Skeletal muscle satellite cell (primary cell): ENCODE measurements around the gene HOXD8.

ENCODE experiments used
- H3K27me3 ChIP-seq: 2 replicates; pipeline ENCODE4 v1.7.0; 2013; ENCODE audit warnings: low read length; ENCODE audit not compliant: control insufficient read depth, insufficient read depth
- H3K36me3 ChIP-seq: 2 replicates; pipeline ENCODE4 v1.7.0; 2013; ENCODE audit warnings: mild to moderate bottlenecking, control low read depth, low read length; ENCODE audit not compliant: insufficient read depth
- H3K4me1 ChIP-seq: 2 replicates; pipeline ENCODE4 v1.7.0; 2013; ENCODE audit warnings: low read length; ENCODE audit not compliant: control insufficient read depth, insufficient read depth
- H3K4me2 ChIP-seq: 2 replicates; pipeline ENCODE4 v1.7.0; 2013; ENCODE audit warnings: mild to moderate bottlenecking, low read length
- H3K4me3 ChIP-seq: 2 replicates; pipeline ENCODE4 v1.7.0; 2013; ENCODE audit warnings: low read length
- H3K9ac ChIP-seq: 2 replicates; pipeline ENCODE4 v1.7.0; 2013; ENCODE audit warnings: mild to moderate bottlenecking, low read depth, low read length, moderate library complexity
- H3K9me3 ChIP-seq: replicated peaks from 2 replicates; pipeline ENCODE4 v1.7.0; 2013; ENCODE audit warnings: mild to moderate bottlenecking, control low read depth, low read length

The HOXD8 gene

GRCh38 chr2:176085120-176085788, 44.3 kb upstream of the HOXD8 start:
- Histone ChIP-seq H3K4me3 (no peak overlapping the region), H3K36me3 (no peaks in the 10 kb centered on the region), H3K9ac (no peak overlapping the region), H3K4me2 (peak overlapping the region; percentile 68), H3K27me3 (peaks cover 99% of the 10 kb centered on the region), H3K4me1 (peaks cover 14% of the 10 kb centered on the region), H3K9me3 (peaks cover 7% of the 10 kb centered on the region)

GRCh38 chr2:176085861-176086771, 43.4 kb upstream of the HOXD8 start:
- Histone ChIP-seq H3K4me2 (peak overlapping the region; percentile 68), H3K4me3 (peak overlapping the region; percentile 9), H3K9me3 (peaks cover 3% of the 10 kb centered on the region), H3K27me3 (peaks cover 99% of the 10 kb centered on the region), H3K36me3 (no peaks in the 10 kb centered on the region), H3K4me1 (peaks cover 8% of the 10 kb centered on the region), H3K9ac (no peak overlapping the region)

GRCh38 chr2:176087330-176088047, 42.0 kb upstream of the HOXD8 start:
- no peaks in the 10 kb centered on the region for H3K36me3 ChIP-seq
- H3K4me3 ChIP-seq = no peak overlapping the region
- H3K4me1 ChIP-seq = peaks cover 8% of the 10 kb centered on the region
- H3K9ac ChIP-seq = no peak overlapping the region
- H3K4me2 ChIP-seq = no peak overlapping the region
- no peaks in the 10 kb centered on the region for H3K9me3 ChIP-seq
- peaks cover 96% of the 10 kb centered on the region for H3K27me3 ChIP-seq

- peak overlapping the region; percentile 57 for H3K4me3 ChIP-seq
Measured at GRCh38 chr2:176088048-176088936, 41.2 kb upstream of the HOXD8 start.

GRCh38 chr2:176088937-176089842, 40.3 kb upstream of the HOXD8 start:
- Histone ChIP-seq H3K4me1 (peaks cover 13% of the 10 kb centered on the region), H3K27me3 (peaks cover 92% of the 10 kb centered on the region), H3K9me3 (no peaks in the 10 kb centered on the region), H3K36me3 (no peaks in the 10 kb centered on the region), H3K4me3 (no peak overlapping the region), H3K4me2 (no peak overlapping the region), H3K9ac (no peak overlapping the region)

More at GRCh38 chr2:176088048-176088936, 41.2 kb upstream of the HOXD8 start:
- H3K4me1 ChIP-seq = peaks cover 11% of the 10 kb centered on the region
- H3K4me2 ChIP-seq = peak overlapping the region; percentile 77
- peaks cover 92% of the 10 kb centered on the region for H3K27me3 ChIP-seq
- no peaks in the 10 kb centered on the region for H3K36me3 ChIP-seq
- no peaks in the 10 kb centered on the region for H3K9me3 ChIP-seq
- H3K9ac ChIP-seq = no peak overlapping the region

GRCh38 chr2:176089843-176090395, 39.6 kb upstream of the HOXD8 start:
- peaks cover 13% of the 10 kb centered on the region for H3K4me1 ChIP-seq
- H3K9ac ChIP-seq = no peak overlapping the region
- H3K4me2 ChIP-seq = no peak overlapping the region
- H3K9me3 ChIP-seq = no peaks in the 10 kb centered on the region
- H3K27me3 ChIP-seq = peaks cover 92% of the 10 kb centered on the region
- no peaks in the 10 kb centered on the region for H3K36me3 ChIP-seq
- H3K4me3 ChIP-seq = no peak overlapping the region

- H3K27me3 ChIP-seq = peaks cover 92% of the 10 kb centered on the region
- H3K4me3 ChIP-seq = no peak overlapping the region
- H3K4me2 ChIP-seq = no peak overlapping the region
- peaks cover 12% of the 10 kb centered on the region for H3K4me1 ChIP-seq
- no peaks in the 10 kb centered on the region for H3K9me3 ChIP-seq
- no peak overlapping the region for H3K9ac ChIP-seq
- no peaks in the 10 kb centered on the region for H3K36me3 ChIP-seq
Measured at GRCh38 chr2:176090862-176091261, 38.6 kb upstream of the HOXD8 start.

GRCh38 chr2:176091329-176092258, 37.9 kb upstream of the HOXD8 start:
- no peak overlapping the region for H3K4me3 ChIP-seq
- H3K4me2 ChIP-seq = no peak overlapping the region
- peaks cover 8% of the 10 kb centered on the region for H3K4me1 ChIP-seq
- no peak overlapping the region for H3K9ac ChIP-seq
- H3K36me3 ChIP-seq = no peaks in the 10 kb centered on the region
- peaks cover 92% of the 10 kb centered on the region for H3K27me3 ChIP-seq
- no peaks in the 10 kb centered on the region for H3K9me3 ChIP-seq
